Breast epithelium (tissue), 4 donors: Measurements from ENCODE around the gene NXN. TPM values are rescaled to one million over a fixed set of nuclear protein-coding genes. Genes with fewer than 3 reads are reported as not detected.

ENCODE experiments used
- DNase-seq, 2 donors: peaks; one replicate each; pipeline ENCODE4 v3.0.0-alpha.2; 2019; ENCODE audit warnings: low spot score in 2 of 2
- H3K27ac ChIP-seq, 2 donors: fragments of 200-600 bp; sonication (generic) in 1 of 2; one replicate each; pipeline ENCODE4 v1.5.1; 2016 to 2019; ENCODE audit warnings: mild to moderate bottlenecking in 1 of 2
- H3K27me3 ChIP-seq, 2 donors: fragments of 200-600 bp; sonication (generic) in 1 of 2; one replicate each; pipeline versions ENCODE4 v1.5.1 to v1.6.0; 2017 to 2019; ENCODE audit warnings: control low read depth in 1 of 2, mild to moderate bottlenecking in 1 of 2
- H3K36me3 ChIP-seq: fragments of 200-600 bp; one replicate; pipeline ENCODE4 v1.5.1; 2019
- H3K4me1 ChIP-seq, 2 donors: fragments of 200-600 bp; sonication (generic); one replicate each; pipeline ENCODE4 v1.5.1; 2016 to 2019; ENCODE audit warnings: control low read depth in 1 of 2
- H3K4me3 ChIP-seq, 3 donors: fragments of 200-600 bp; sonication (generic); 1 replicate in 2 of 3; 2 replicates in 1 of 3; pipeline ENCODE4 v1.5.1; 2016 to 2019; ENCODE audit warnings: mild to moderate bottlenecking in 3 of 3, moderate library complexity in 2 of 3
- H3K9me3 ChIP-seq, 2 donors: fragments of 200-600 bp; sonication (generic) in 1 of 2; one replicate each; pipeline ENCODE4 v1.5.1; 2016 to 2019; ENCODE audit warnings: control low read depth in 1 of 2
- POLR2A ChIP-seq: fragments of 450-650 bp; IDR thresholded peaks from one replicate; pipeline ENCODE4 v1.6.1; 2016; ENCODE audit warnings: antibody characterized with exemption, mild to moderate bottlenecking, moderate library complexity
- POLR2AphosphoS5 ChIP-seq, 3 donors: sonication (generic); formaldehyde crosslinking; IDR thresholded peaks; one replicate each; pipeline ENCODE4 v1.6.1; 2017; ENCODE audit warnings: antibody characterized with exemption in 3 of 3
- intact Hi-C: fragments of 100-400 bp; cut with DNase I; formaldehyde crosslinking; loops from one replicate; pipeline ENCODE4 v1.15.1; 2023; ENCODE audit warnings: low total_unique reads
- total RNA-seq, 3 donors: library from RNA; depleted of rRNA; stranded (reverse); fragments of >200 nt; gene quantifications; one replicate each; pipeline ENCODE4 v1.1.0, GENCODE V29; 2016
- TF ChIP-seq, protein P1 (sequence below), 3 donors: fragments of 450-650 bp; IDR thresholded peaks; one replicate each; pipeline ENCODE4 v1.5.1; 2016 to 2017; ENCODE audit warnings: antibody characterized with exemption in 3 of 3, mild to moderate bottlenecking in 3 of 3, moderate library complexity in 3 of 3

Gene NXN
- total RNA-seq, 3 donors from 2014 or later: 9.3 to 14.3 (median 12.8) TPM

DNA sequence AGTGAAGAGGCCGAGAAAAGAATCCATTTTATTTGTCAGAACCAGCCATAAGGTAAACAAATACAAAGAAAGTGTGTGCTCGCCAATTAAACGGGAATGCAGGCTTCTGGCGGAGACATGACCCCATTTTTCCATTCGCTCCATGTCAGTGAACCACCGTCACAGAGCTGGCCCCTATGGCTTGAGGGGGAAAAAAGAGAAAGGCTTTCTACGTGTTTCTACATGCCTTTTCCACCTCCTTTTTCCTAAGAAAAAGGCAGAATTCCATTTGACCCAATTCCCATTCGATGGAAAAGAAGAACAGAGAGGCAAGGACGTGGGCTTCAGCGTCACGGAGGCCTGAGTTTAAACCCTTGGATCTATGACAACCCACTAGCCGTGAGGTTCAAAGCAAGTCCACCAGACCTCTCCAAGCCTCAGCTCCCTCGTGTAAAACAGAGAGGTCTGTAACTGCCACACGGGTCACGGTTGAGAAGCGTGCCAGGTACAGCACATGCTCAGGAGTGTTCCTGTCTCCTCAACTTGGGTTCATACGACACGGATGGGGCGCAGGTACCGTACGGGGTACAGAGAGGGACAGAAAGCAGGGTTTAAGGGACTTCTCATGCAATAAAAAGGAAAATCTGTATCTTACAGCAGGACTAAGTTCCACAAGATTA lies 91.9 kb downstream of the NXN start:
- TF ChIP-seq POLR2A (no peak), POLR2AphosphoS5 (IDR thresholded peaks at IDR 0.05) (no peak)
- H3K9me3 ChIP-seq: no peaks in the 10 kb centered on the region
- intact Hi-C loops: no loop called here

DNA sequence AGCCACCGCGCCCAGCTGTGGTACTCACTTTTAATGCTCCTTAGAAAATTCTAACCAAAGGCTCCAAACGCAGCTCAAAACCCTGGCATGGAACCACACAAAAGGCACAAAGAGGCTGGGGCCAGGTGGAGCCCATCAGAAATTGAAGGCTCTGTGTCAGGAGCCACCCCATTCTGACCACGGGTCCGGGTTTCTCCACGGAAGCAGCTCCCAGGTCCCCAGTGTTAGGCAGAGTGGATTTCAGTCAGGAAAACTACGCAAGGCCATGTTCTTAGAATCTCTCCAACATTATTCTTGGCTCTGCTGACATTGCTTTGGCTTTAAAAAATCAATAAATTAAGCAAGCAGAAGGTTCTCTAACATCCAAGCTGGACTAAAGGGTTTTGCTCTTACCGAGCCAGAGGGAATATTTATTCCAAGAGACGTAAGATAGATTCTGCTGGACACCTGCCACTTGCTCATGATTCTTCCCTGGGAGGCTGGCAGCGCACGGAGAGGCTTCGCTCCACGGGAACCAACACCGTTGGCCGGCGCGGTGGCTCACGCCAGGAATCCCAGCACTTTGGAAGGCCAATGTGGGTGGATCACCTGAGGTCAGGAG lies 93.5 kb downstream of the NXN start:
- DNase-seq: peak in 1 of 2 donors; percentile 63
- peaks cover 0 to 5% of the 10 kb centered on the region in 2 donors for H3K4me1 ChIP-seq
- intact Hi-C loops: no loop called here

More for the DNA sequence above, 91.9 kb downstream of the NXN start:
- no peak for DNase-seq
- Histone ChIP-seq H3K36me3 (no peaks in the 10 kb centered on the region), H3K27me3 (no peaks in the 10 kb centered on the region), H3K4me1 (peaks cover 0 to 5% of the 10 kb centered on the region in 2 donors), H3K4me3 (no peak overlapping the region), H3K27ac (peak overlapping the region; percentile 14 to 53)

DNA sequence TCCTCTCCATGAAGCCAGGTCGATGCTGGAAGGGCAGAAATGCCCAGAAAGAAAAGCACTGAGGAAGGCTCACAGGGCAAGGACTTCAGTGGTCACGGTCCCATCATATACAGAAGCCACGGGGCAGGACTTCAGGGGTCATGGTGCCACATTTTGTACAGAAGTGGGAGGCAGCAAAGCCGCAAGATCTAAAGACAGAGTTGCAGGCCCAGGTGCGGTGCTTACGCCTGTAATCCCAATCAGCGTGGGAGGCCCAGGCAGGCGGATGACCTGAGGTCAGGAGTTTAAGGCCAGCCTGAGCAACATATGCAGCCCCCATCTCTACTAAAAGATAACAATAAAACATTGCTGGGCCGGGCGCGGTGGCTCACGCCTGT lies 96.0 kb downstream of the NXN start:
- intact Hi-C loops: no loop called here
- DNase-seq: no peak
- H3K4me1 ChIP-seq: peaks cover 5% of the 10 kb centered on the region in 2 donors
- no peaks in the 10 kb centered on the region for H3K36me3 ChIP-seq
- H3K4me3 ChIP-seq: no peak overlapping the region
- H3K9me3 ChIP-seq: no peaks in the 10 kb centered on the region
- H3K27ac ChIP-seq: peak overlapping the region; percentile 64 to 88
- TF ChIP-seq POLR2AphosphoS5 (IDR thresholded peaks at IDR 0.05) (peak in 1 of 3 donors; percentile 3), POLR2A (no peak)
- H3K27me3 ChIP-seq: no peaks in the 10 kb centered on the region

More for the DNA sequence above, 93.5 kb downstream of the NXN start:
- H3K27me3 ChIP-seq: no peaks in the 10 kb centered on the region
- TF ChIP-seq POLR2AphosphoS5 (IDR thresholded peaks at IDR 0.05) (peak in 1 of 3 donors; percentile 29), POLR2A (no peak)
- no peaks in the 10 kb centered on the region for H3K9me3 ChIP-seq
- no peak overlapping the region for H3K4me3 ChIP-seq
- no peaks in the 10 kb centered on the region for H3K36me3 ChIP-seq
- peak overlapping the region; percentile 53 to 66 for H3K27ac ChIP-seq

DNA sequence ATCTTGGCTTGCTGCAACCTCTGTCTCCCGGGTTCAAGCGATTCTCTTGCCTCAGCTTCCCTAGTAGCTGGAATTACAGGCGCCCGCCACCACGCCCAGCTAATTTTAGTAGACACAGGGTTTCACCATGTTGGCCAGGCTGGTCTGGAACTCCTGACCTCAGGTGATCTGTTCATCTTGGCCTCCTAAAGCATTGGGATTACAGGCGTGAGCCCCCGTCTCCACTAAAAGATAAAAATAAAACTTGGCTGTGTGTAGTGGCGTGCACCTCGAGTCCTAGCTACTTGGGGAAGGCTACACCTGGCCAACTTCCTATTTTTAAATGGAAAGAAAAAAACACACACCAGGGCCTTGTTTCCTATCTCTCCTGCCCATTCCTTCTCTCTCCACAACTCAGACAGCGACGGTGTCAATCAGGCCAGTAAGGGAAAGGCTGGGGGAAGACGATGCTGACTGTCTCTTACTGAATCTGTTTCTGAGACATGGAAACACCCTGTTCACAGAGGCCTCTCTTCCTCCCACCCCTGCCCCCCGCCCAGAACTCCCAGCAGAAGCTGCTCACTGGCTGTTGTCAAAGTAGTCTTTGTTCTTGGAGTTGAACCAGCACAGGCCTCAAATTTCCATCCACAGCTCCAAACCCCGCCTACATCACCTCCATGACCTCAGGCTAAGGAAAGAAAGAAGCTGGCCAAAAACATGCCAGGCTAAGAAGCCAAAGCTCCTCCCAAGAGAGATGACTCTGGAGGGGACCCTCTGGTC lies 96.6 kb downstream of the NXN start:
- H3K27ac ChIP-seq: peak overlapping the region; percentile 64 to 88
- TF ChIP-seq, protein P1, sequence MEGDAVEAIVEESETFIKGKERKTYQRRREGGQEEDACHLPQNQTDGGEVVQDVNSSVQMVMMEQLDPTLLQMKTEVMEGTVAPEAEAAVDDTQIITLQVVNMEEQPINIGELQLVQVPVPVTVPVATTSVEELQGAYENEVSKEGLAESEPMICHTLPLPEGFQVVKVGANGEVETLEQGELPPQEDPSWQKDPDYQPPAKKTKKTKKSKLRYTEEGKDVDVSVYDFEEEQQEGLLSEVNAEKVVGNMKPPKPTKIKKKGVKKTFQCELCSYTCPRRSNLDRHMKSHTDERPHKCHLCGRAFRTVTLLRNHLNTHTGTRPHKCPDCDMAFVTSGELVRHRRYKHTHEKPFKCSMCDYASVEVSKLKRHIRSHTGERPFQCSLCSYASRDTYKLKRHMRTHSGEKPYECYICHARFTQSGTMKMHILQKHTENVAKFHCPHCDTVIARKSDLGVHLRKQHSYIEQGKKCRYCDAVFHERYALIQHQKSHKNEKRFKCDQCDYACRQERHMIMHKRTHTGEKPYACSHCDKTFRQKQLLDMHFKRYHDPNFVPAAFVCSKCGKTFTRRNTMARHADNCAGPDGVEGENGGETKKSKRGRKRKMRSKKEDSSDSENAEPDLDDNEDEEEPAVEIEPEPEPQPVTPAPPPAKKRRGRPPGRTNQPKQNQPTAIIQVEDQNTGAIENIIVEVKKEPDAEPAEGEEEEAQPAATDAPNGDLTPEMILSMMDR (IDR thresholded peaks at IDR 0.05): no peak
- peak in 1 of 3 donors; percentile 53 for TF ChIP-seq POLR2AphosphoS5 (IDR thresholded peaks at IDR 0.05)
- intact Hi-C loops: no loop called here
- no peaks in the 10 kb centered on the region for H3K27me3 ChIP-seq
- peak in 1 of 2 donors; percentile 81 for DNase-seq
- H3K4me3 ChIP-seq: no peak overlapping the region
- no peaks in the 10 kb centered on the region for H3K36me3 ChIP-seq
- peaks cover 5% of the 10 kb centered on the region in 2 donors for H3K4me1 ChIP-seq
- no peaks in the 10 kb centered on the region for H3K9me3 ChIP-seq

DNA sequence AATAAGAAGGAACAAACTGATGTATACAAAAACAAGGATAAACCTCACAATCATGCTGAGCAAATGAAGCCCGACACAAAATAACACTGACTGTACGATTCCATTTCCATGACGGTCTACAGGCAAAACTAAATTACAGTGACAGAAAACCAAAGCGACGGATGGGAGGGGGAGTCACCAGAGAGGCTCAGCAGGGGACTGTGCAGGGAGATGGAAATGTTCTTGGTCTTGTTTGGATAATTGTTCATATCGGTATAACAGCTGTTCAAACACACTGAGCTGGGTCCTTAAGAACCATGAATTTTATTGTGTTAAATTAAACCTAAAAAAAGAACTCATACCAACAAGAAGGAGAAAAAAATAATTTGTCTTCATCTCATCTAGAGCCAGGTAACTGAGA lies 97.8 kb downstream of the NXN start:
- TF ChIP-seq, protein P1 (IDR thresholded peaks at IDR 0.05): no peak
- TF ChIP-seq POLR2AphosphoS5 (IDR thresholded peaks at IDR 0.05): no peak
- no peak for TF ChIP-seq POLR2A
- Histone ChIP-seq H3K4me1 (peaks cover 5% of the 10 kb centered on the region in 2 donors), H3K27ac (peak overlapping the region; percentile 34 to 88)

DNA sequence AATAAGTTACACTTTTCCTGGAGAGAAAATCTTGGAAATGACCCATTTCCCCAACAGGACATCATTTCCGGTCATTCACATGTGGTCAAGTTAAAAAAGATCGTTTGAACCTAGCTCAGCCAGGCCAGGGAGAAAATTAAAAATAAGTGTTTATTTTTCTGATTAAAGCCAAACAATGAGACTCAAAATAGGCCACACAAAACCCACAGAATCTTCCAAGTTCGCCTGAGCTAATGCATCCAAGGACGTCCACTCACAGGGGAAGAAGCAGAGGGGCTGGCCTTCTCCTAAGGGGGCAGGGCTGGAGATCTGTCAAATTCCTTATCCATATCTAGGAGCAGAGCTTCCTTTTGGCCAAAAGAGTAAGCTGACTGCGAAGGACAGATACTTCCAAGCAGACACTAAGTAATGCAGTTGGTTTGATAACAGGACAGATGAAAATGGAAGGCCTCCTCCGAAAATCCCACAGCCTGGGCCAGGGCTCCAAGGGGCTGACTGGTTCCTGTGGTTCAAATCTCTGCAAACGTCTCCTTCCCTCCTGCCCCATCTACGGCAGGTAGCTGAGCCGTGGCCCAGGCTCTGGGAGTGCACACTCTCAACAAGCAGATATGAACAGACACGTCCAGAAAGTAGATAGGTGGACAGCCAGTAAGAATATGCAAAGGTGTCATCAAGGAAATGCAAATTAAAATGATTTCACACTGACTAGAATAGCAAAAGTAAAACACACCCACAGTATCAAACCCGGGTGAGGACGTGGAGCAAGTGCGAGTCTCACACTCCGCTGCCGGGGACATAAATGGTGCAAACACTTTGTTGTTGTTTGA lies 98.9 kb downstream of the NXN start:
- Histone ChIP-seq H3K9me3 (no peaks in the 10 kb centered on the region), H3K36me3 (no peaks in the 10 kb centered on the region), H3K4me1 (peaks cover 5% of the 10 kb centered on the region in 2 donors), H3K4me3 (no peak overlapping the region), H3K27me3 (no peaks in the 10 kb centered on the region), H3K27ac (peak overlapping the region; percentile 88 to 91)
- no peak for DNase-seq
- intact Hi-C loops: no loop called here
- TF ChIP-seq POLR2AphosphoS5 (IDR thresholded peaks at IDR 0.05) (no peak), POLR2A (no peak)
- TF ChIP-seq, protein P1 (IDR thresholded peaks at IDR 0.05): no peak

More for the DNA sequence above, 97.8 kb downstream of the NXN start:
- Histone ChIP-seq H3K4me3 (no peak overlapping the region), H3K36me3 (no peaks in the 10 kb centered on the region), H3K27me3 (no peaks in the 10 kb centered on the region), H3K9me3 (no peaks in the 10 kb centered on the region)
- intact Hi-C loops: no loop called here
- DNase-seq: no peak
